Hepatocyte (in vitro differentiated cells): ENCODE measurements around the gene TOX2.

Experiments
- EZH2phosphoT487 ChIP-seq: fragments of 200-600 bp; sonication (generic); IDR thresholded peaks from one replicate; pipeline ENCODE4 v1.6.1; 2018; ENCODE audit warnings: antibody characterized with exemption, mild to moderate bottlenecking, low read depth, moderate library complexity; ENCODE audit not compliant: unreplicated experiment, severe bottlenecking
- TF ChIP-seq, protein P1 (sequence below): fragments of 200-600 bp; sonication (generic); IDR thresholded peaks from 2 replicates; pipeline ENCODE4 v1.5.1; 2016; ENCODE audit warnings: antibody characterized with exemption, mild to moderate bottlenecking; ENCODE audit not compliant: poor library complexity

DNA sequence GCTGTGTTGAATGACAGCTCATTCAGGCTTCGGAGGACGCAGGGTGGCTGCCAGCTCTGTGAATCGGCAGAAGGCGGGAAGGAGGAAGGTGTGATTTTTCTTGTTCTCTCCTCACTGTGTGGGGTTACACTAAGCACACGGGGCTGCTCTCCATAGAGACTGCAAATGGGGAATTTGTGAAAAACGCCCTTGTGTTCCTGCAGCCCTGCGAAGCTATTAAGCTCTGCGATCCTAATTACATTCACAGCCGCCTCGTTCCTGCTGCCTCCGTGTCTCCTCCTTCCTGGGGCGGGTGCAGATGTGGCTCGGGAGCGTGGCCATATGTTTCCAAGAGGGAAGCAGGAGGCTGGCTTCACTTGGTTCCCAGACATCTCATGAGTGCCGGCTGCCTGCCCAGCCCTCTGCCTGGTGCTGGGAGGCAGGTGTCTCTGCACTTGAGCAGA is 124.0 kb downstream of the TOX2 start:
- TF ChIP-seq, protein P1, sequence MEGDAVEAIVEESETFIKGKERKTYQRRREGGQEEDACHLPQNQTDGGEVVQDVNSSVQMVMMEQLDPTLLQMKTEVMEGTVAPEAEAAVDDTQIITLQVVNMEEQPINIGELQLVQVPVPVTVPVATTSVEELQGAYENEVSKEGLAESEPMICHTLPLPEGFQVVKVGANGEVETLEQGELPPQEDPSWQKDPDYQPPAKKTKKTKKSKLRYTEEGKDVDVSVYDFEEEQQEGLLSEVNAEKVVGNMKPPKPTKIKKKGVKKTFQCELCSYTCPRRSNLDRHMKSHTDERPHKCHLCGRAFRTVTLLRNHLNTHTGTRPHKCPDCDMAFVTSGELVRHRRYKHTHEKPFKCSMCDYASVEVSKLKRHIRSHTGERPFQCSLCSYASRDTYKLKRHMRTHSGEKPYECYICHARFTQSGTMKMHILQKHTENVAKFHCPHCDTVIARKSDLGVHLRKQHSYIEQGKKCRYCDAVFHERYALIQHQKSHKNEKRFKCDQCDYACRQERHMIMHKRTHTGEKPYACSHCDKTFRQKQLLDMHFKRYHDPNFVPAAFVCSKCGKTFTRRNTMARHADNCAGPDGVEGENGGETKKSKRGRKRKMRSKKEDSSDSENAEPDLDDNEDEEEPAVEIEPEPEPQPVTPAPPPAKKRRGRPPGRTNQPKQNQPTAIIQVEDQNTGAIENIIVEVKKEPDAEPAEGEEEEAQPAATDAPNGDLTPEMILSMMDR: no peak
- no peak for TF ChIP-seq EZH2phosphoT487
